BJ (cell line): ENCODE measurements around the gene ALX4. TPM values are rescaled to one million over a fixed set of nuclear protein-coding genes. Genes with fewer than 3 reads are reported as not detected.

ENCODE experiments used
- CTCF ChIA-PET: fragments of 350-600 bp; formaldehyde crosslinking; extraction: SDS; loops from one replicate; lab custom pipeline; 2021; ENCODE audit warnings: antibody characterized with exemption, inconsistent platforms; lab: Yijun Ruan, JAX
- POLR2A ChIA-PET: fragments of 300-600 bp; sonication (Branson Sonifier 250); formaldehyde crosslinking; extraction: SDS; loops from one replicate; lab custom pipeline; 2021; ENCODE audit warnings: antibody characterized with exemption; lab: Charles Lee
- DNase-seq: peaks from one replicate; pipeline ENCODE4 v3.0.0-alpha.2; 2011; ENCODE audit warnings: low read depth
- H3K27me3 ChIP-seq: 2 replicates; pipeline ENCODE4 v1.6.0; 2011; ENCODE audit warnings: low read length; ENCODE audit not compliant: control insufficient read depth, insufficient read depth
- H3K36me3 ChIP-seq: 2 replicates; pipeline ENCODE4 v1.5.1; 2011; ENCODE audit warnings: low read length; ENCODE audit not compliant: control insufficient read depth, insufficient read depth
- H3K4me3 ChIP-seq: 2 replicates; pipeline ENCODE4 v1.5.1; 2011; ENCODE audit warnings: low read depth, mild to moderate bottlenecking, control low read depth, low read length
- CTCF ChIP-seq: IDR thresholded peaks from 2 replicates; pipeline ENCODE4 v1.5.1; 2011; ENCODE audit warnings: low read depth, mild to moderate bottlenecking, control low read depth, inconsistent platforms, low read length, moderate library complexity; ENCODE audit not compliant: insufficient read depth
- polyA plus RNA-seq: library from polyadenylated mRNA; depleted of rRNA; stranded (reverse); fragments of >200 nt; gene quantifications from 2 replicates; pipeline ENCODE4 v1.2.3, GENCODE V29; 2011

ALX4 gene
- polyA plus RNA-seq, 1 experiment: 2.2 TPM

- ChIA-PET CTCF (interaction anchor here (1.5 to 3.9 kb wide), 3 partner anchors 10 to 135 kb away, joined by 4 to 16 read pairs (median 10); no protein-coding TSS in a partner anchor), POLR2A (no interaction called here)
- H3K36me3 ChIP-seq: peaks cover 2% of the 10 kb centered on the region; the same call in 1 of the 2 replicates
- H3K4me3 ChIP-seq: no peak overlapping the region
- no peak for TF ChIP-seq CTCF
- H3K27me3 ChIP-seq: no peaks in the 10 kb centered on the region
- DNase-seq: no peak
Observed at GRCh38 chr11:44268614-44269080, 41.3 kb downstream of the ALX4 start.

- peaks cover 2% of the 10 kb centered on the region; the same call in 1 of the 2 replicates for H3K36me3 ChIP-seq
- no peak for TF ChIP-seq CTCF
- H3K4me3 ChIP-seq: no peak overlapping the region
- CTCF ChIA-PET: interaction anchor here (0.7 to 3.9 kb wide), 7 partner anchors 8 to 262 kb away, joined by 3 to 16 read pairs (median 4); no protein-coding TSS in a partner anchor
- DNase-seq: no peak
- H3K27me3 ChIP-seq: no peaks in the 10 kb centered on the region
- POLR2A ChIA-PET: no interaction called here
Observed at GRCh38 chr11:44267750-44268613, 42.0 kb downstream of the ALX4 start.

GRCh38 chr11:44267006-44267749 is 42.8 kb downstream of the ALX4 start:
- Histone ChIP-seq H3K4me3 (no peak overlapping the region), H3K36me3 (peaks cover 2% of the 10 kb centered on the region; the same call in 1 of the 2 replicates), H3K27me3 (no peaks in the 10 kb centered on the region)
- CTCF ChIA-PET: interaction anchor here (0.7 to 3.0 kb wide), 6 partner anchors 8 to 262 kb away, joined by 3 to 10 read pairs (median 4); no protein-coding TSS in a partner anchor
- no peak for TF ChIP-seq CTCF
- POLR2A ChIA-PET: no interaction called here
- DNase-seq: no peak

- CTCF ChIA-PET: interaction anchor here (2.1 to 3.0 kb wide), 2 partner anchors 8 to 9 kb away, joined by 5 to 10 read pairs; no protein-coding TSS in a partner anchor
- H3K27me3 ChIP-seq: no peaks in the 10 kb centered on the region
- TF ChIP-seq CTCF: no peak
- H3K36me3 ChIP-seq: peaks cover 2% of the 10 kb centered on the region; the same call in 1 of the 2 replicates
- POLR2A ChIA-PET: no interaction called here
- DNase-seq: no peak
- H3K4me3 ChIP-seq: no peak overlapping the region
Observed at GRCh38 chr11:44266056-44266780, 43.7 kb downstream of the ALX4 start.
